Breast epithelium (tissue), 4 donors: ENCODE data around the gene CTDSP2. TPM values are rescaled to one million over a fixed set of nuclear protein-coding genes. Genes with fewer than 3 reads are reported as not detected.

Experiments
- DNase-seq, 2 donors: peaks; one replicate each; pipeline ENCODE4 v3.0.0-alpha.2; 2019; ENCODE audit warnings: low spot score in 2 of 2
- H3K27ac ChIP-seq, 2 donors: fragments of 200-600 bp; sonication (generic) in 1 of 2; one replicate each; pipeline ENCODE4 v1.5.1; 2016 to 2019; ENCODE audit warnings: mild to moderate bottlenecking in 1 of 2
- H3K27me3 ChIP-seq, 2 donors: fragments of 200-600 bp; sonication (generic) in 1 of 2; one replicate each; pipeline versions ENCODE4 v1.5.1 to v1.6.0; 2017 to 2019; ENCODE audit warnings: control low read depth in 1 of 2, mild to moderate bottlenecking in 1 of 2
- H3K36me3 ChIP-seq: fragments of 200-600 bp; one replicate; pipeline ENCODE4 v1.5.1; 2019
- H3K4me1 ChIP-seq, 2 donors: fragments of 200-600 bp; sonication (generic); one replicate each; pipeline ENCODE4 v1.5.1; 2016 to 2019; ENCODE audit warnings: control low read depth in 1 of 2
- H3K4me3 ChIP-seq, 3 donors: fragments of 200-600 bp; sonication (generic); 1 replicate in 2 of 3; 2 replicates in 1 of 3; pipeline ENCODE4 v1.5.1; 2016 to 2019; ENCODE audit warnings: mild to moderate bottlenecking in 3 of 3, moderate library complexity in 2 of 3
- H3K9me3 ChIP-seq, 2 donors: fragments of 200-600 bp; sonication (generic) in 1 of 2; one replicate each; pipeline ENCODE4 v1.5.1; 2016 to 2019; ENCODE audit warnings: control low read depth in 1 of 2
- CTCF ChIP-seq, 3 donors: fragments of 450-650 bp; IDR thresholded peaks; one replicate each; pipeline ENCODE4 v1.5.1; 2016 to 2017; ENCODE audit warnings: antibody characterized with exemption in 3 of 3, mild to moderate bottlenecking in 3 of 3, moderate library complexity in 3 of 3
- POLR2A ChIP-seq: fragments of 450-650 bp; IDR thresholded peaks from one replicate; pipeline ENCODE4 v1.6.1; 2016; ENCODE audit warnings: antibody characterized with exemption, mild to moderate bottlenecking, moderate library complexity
- POLR2AphosphoS5 ChIP-seq, 3 donors: sonication (generic); formaldehyde crosslinking; IDR thresholded peaks; one replicate each; pipeline ENCODE4 v1.6.1; 2017; ENCODE audit warnings: antibody characterized with exemption in 3 of 3
- intact Hi-C: fragments of 100-400 bp; cut with DNase I; formaldehyde crosslinking; loops from one replicate; pipeline ENCODE4 v1.15.1; 2023; ENCODE audit warnings: low total_unique reads
- total RNA-seq, 3 donors: library from RNA; depleted of rRNA; stranded (reverse); fragments of >200 nt; gene quantifications; one replicate each; pipeline ENCODE4 v1.1.0, GENCODE V29; 2016

CTDSP2 gene
- total RNA-seq, 3 donors from 2014 or later: 144 to 175 (median 167) TPM

GRCh38 chr12:57830393-57830792 is 16.1 kb downstream of the CTDSP2 start:
- no peak for TF ChIP-seq POLR2AphosphoS5 (IDR thresholded peaks at IDR 0.05)
- no peak for TF ChIP-seq POLR2A
- no peak for TF ChIP-seq CTCF (IDR thresholded peaks at IDR 0.05)
- intact Hi-C loops: no loop called here
- H3K27ac ChIP-seq: no peak overlapping the region

GRCh38 chr12:57829025-57829777 is 17.3 kb downstream of the CTDSP2 start:
- Histone ChIP-seq H3K27me3 (no peaks in the 10 kb centered on the region), H3K9me3 (no peaks in the 10 kb centered on the region), H3K36me3 (peaks cover 25% of the 10 kb centered on the region), H3K27ac (peak overlapping the region; percentile 20 to 50), H3K4me1 (peaks cover 9 to 20% of the 10 kb centered on the region in 2 donors), H3K4me3 (peak overlapping the region in 1 of 3 donors; percentile 21)
- no peak for DNase-seq
- intact Hi-C loops: no loop called here
- TF ChIP-seq POLR2AphosphoS5 (IDR thresholded peaks at IDR 0.05) (no peak), POLR2A (no peak), CTCF (IDR thresholded peaks at IDR 0.05) (no peak)

More at GRCh38 chr12:57830393-57830792, 16.1 kb downstream of the CTDSP2 start:
- Histone ChIP-seq H3K4me1 (peaks cover 9 to 30% of the 10 kb centered on the region in 2 donors), H3K36me3 (peaks cover 25% of the 10 kb centered on the region), H3K4me3 (no peak overlapping the region), H3K27me3 (no peaks in the 10 kb centered on the region), H3K9me3 (no peaks in the 10 kb centered on the region)
- DNase-seq: no peak

GRCh38 chr12:57826966-57827365 is 19.6 kb downstream of the CTDSP2 start:
- Histone ChIP-seq H3K9me3 (no peaks in the 10 kb centered on the region), H3K4me3 (no peak overlapping the region), H3K27me3 (no peaks in the 10 kb centered on the region), H3K4me1 (peaks cover 0 to 6% of the 10 kb centered on the region in 2 donors), H3K36me3 (peaks cover 35% of the 10 kb centered on the region), H3K27ac (peak overlapping the region; percentile 34 to 38)
- TF ChIP-seq CTCF (IDR thresholded peaks at IDR 0.05): no peak
- TF ChIP-seq POLR2AphosphoS5 (IDR thresholded peaks at IDR 0.05): no peak
- no peak for TF ChIP-seq POLR2A
- no peak for DNase-seq
- intact Hi-C loops: no loop called here

- intact Hi-C loops: no loop called here
Observed at GRCh38 chr12:57826400-57826799, 20.1 kb downstream of the CTDSP2 start.

More at GRCh38 chr12:57826400-57826799, 20.1 kb downstream of the CTDSP2 start:
- Histone ChIP-seq H3K27ac (peak overlapping the region; percentile 34 to 38), H3K36me3 (peaks cover 35% of the 10 kb centered on the region), H3K9me3 (no peaks in the 10 kb centered on the region), H3K4me3 (no peak overlapping the region), H3K27me3 (no peaks in the 10 kb centered on the region), H3K4me1 (peaks cover 0 to under 1% of the 10 kb centered on the region in 2 donors)
- no peak for DNase-seq
- no peak for TF ChIP-seq CTCF (IDR thresholded peaks at IDR 0.05)
- TF ChIP-seq POLR2AphosphoS5 (IDR thresholded peaks at IDR 0.05): no peak
- TF ChIP-seq POLR2A: no peak
